DND-41 (cell line): ENCODE measurements around the gene CD19.

Experiments used
- ATAC-seq: fragments of 200-7000 bp; cut with Tn5 transposase; 3 replicates; pipeline ENCODE4 v1.9.1; 2021; ENCODE audit warnings: low read depth; ENCODE audit not compliant: insufficient read depth
- DNase-seq: peaks from one replicate; pipeline ENCODE4 v3.0.0-alpha.2; 2020
- H2AFZ ChIP-seq: 2 replicates; pipeline ENCODE4 v1.6.0; 2012; ENCODE audit warnings: low read depth, low read length
- H3K27ac ChIP-seq: 2 replicates; pipeline ENCODE4 v1.5.1; 2012; ENCODE audit warnings: low read length, inconsistent platforms
- H3K27me3 ChIP-seq: fragments of 200-600 bp; sonication (generic); 2 replicates; pipeline ENCODE4 v1.6.0; 2012; ENCODE audit warnings: low read length, mild to moderate bottlenecking, inconsistent platforms; ENCODE audit not compliant: insufficient read depth, poor library complexity
- H3K36me3 ChIP-seq: 2 replicates; pipeline ENCODE4 v1.5.1; 2012; ENCODE audit warnings: low read length, inconsistent platforms; ENCODE audit not compliant: insufficient read depth
- H3K4me1 ChIP-seq: 2 replicates; pipeline ENCODE4 v1.5.1; 2012; ENCODE audit warnings: mild to moderate bottlenecking, low read length; ENCODE audit not compliant: insufficient read depth
- H3K4me2 ChIP-seq: 2 replicates; pipeline ENCODE4 v1.6.0; 2012; ENCODE audit warnings: mild to moderate bottlenecking, moderate library complexity, low read length, inconsistent platforms; ENCODE audit not compliant: insufficient read depth
- H3K4me3 ChIP-seq, 2 experiments: fragments of 200-600 bp in 1 of 2; shearing (Covaris generic) in 1 of 2; 2 replicates each; pipeline ENCODE4 v1.5.1; 2012 to 2016; ENCODE audit warnings: inconsistent platforms in 2 of 2, low read length in 2 of 2, mild to moderate bottlenecking in 2 of 2, low read depth in 1 of 2, moderate library complexity in 1 of 2
- H3K79me2 ChIP-seq: 2 replicates; pipeline ENCODE4 v1.6.0; 2012; ENCODE audit warnings: low read length, inconsistent platforms; ENCODE audit not compliant: insufficient read depth
- H3K9ac ChIP-seq: 2 replicates; pipeline ENCODE4 v1.6.0; 2012; ENCODE audit warnings: low read depth, mild to moderate bottlenecking, inconsistent platforms, low read length, moderate library complexity
- H3K9me3 ChIP-seq: 2 replicates; pipeline ENCODE4 v1.5.1; 2012; ENCODE audit warnings: low read length, moderate library complexity, mild to moderate bottlenecking, inconsistent platforms; ENCODE audit not compliant: insufficient read depth, severe bottlenecking
- H4K20me1 ChIP-seq: 2 replicates; pipeline ENCODE4 v1.6.0; 2012; ENCODE audit warnings: low read length; ENCODE audit not compliant: insufficient read depth
- CTCF ChIP-seq: IDR thresholded peaks from 2 replicates; pipeline ENCODE4 v1.5.1; 2012; ENCODE audit warnings: borderline replicate concordance, low read length, moderate library complexity, mild to moderate bottlenecking; ENCODE audit not compliant: poor library complexity, severe bottlenecking; ENCODE audit errors: extremely low read depth
- EZH2 ChIP-seq: IDR thresholded peaks from 3 replicates; pipeline ENCODE4 v1.6.1; 2012; ENCODE audit warnings: borderline replicate concordance, low read depth, mild to moderate bottlenecking, moderate library complexity, low read length, inconsistent platforms; ENCODE audit not compliant: severe bottlenecking

The CD19 gene

GRCh38 chr16:28935346-28935745 lies 3.6 kb downstream of the CD19 start:
- no peak for DNase-seq
- Histone ChIP-seq H2AFZ (no peak overlapping the region), H3K9me3 (no peaks in the 10 kb centered on the region), H3K36me3 (no peaks in the 10 kb centered on the region), H3K4me3 (no peak overlapping the region), H3K27me3 (no peaks in the 10 kb centered on the region), H3K4me1 (peaks cover 31% of the 10 kb centered on the region), H3K4me2 (no peak overlapping the region), H3K27ac (no peak overlapping the region), H3K79me2 (no peaks in the 10 kb centered on the region), H3K9ac (no peak overlapping the region), H4K20me1 (no peaks in the 10 kb centered on the region)
- no peak for ATAC-seq
- TF ChIP-seq CTCF, result no peak

DNA sequence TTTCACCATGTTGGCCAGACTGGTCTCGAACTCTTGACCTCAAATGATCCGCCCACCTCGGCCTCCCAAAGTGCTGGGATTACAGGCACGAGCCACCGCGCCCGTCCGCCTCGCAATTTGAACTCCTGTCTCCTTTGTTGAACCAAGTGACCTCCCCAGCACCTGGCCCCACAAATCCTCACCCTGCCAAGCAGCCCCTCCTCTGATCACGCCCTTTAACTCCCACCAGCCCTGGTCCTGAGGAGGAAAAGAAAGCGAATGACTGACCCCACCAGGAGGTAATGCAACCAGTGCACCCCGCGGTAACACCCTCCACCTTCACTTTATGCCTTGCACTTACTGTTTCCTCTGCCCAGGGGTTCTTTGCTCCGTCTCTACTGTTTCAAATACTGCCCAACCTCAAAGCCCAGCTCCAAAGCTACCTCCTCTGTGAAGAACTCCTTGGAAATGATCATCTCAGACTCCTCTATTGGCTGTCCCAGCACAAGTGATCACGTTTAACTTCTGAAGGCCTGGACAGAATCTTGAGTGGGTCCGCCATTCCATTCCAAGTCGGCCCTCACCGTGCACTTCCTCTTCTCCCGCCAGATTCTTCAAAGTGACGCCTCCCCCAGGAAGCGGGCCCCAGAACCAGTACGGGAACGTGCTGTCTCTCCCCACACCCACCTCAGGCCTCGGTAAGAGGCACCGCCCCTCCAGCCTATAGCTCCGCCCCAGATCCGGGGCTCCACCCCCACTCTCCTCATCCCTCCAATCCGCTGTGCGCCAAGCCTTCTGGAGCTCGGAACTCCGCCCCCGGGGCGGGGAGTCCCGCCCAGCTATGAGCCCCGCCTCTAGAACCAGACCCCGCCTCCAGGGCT lies 4.4 kb downstream of the CD19 start:
- Histone ChIP-seq H3K4me2 (no peak overlapping the region), H2AFZ (peak overlapping the region; percentile 39), H3K27me3 (no peaks in the 10 kb centered on the region), H3K79me2 (no peaks in the 10 kb centered on the region), H3K4me1 (peaks cover 23% of the 10 kb centered on the region), H4K20me1 (no peaks in the 10 kb centered on the region), H3K4me3 (no peak overlapping the region), H3K27ac (no peak overlapping the region), H3K9ac (no peak overlapping the region), H3K9me3 (no peaks in the 10 kb centered on the region), H3K36me3 (no peaks in the 10 kb centered on the region)
- TF ChIP-seq CTCF, result no peak
- no peak for TF ChIP-seq EZH2
- ATAC-seq, result peak; percentile 87
- peak; percentile 69 for DNase-seq

DNA sequence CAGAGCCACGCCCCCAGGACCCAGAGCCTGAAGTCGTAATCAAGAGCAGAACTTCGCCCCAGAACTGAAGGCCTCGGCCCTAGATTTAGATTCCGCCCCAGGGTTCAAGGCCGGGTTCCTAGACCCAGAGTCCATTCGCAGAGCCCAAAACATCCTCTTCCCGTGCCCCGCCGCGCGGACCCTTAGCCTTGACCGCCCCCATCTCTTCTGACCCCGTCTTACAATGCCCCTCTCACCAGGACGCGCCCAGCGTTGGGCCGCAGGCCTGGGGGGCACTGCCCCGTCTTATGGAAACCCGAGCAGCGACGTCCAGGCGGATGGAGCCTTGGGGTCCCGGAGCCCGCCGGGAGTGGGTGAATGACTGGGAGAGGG lies 5.0 kb downstream of the CD19 start:
- Histone ChIP-seq H3K36me3 (no peaks in the 10 kb centered on the region), H3K4me3 (no peak overlapping the region), H2AFZ (no peak overlapping the region), H3K9me3 (no peaks in the 10 kb centered on the region), H3K4me2 (no peak overlapping the region), H4K20me1 (no peaks in the 10 kb centered on the region), H3K27me3 (no peaks in the 10 kb centered on the region), H3K4me1 (peaks cover 17% of the 10 kb centered on the region), H3K27ac (no peak overlapping the region), H3K9ac (no peak overlapping the region), H3K79me2 (no peaks in the 10 kb centered on the region)
- TF ChIP-seq EZH2 (no peak), CTCF (no peak)
- no peak for DNase-seq
- ATAC-seq, result no peak
